HG02678 (cell line): ENCODE measurements around the gene HJV.
A peak's percentile ranks its signal among the peaks of the same experiment; 100 is the strongest.

Experiments used
- ATAC-seq: cut with Tn5 transposase; IDR thresholded peaks from one replicate; pipeline ENCODE4 v1.9.1; 2021; ENCODE audit warnings: mild to moderate bottlenecking, moderate library complexity; ENCODE audit not compliant: unreplicated experiment

HJV gene

GRCh38 chr1:145994391-145995120, 27.0 kb downstream of the HJV start:
- ATAC-seq, result no peak

- no peak for ATAC-seq
These were observed 27.7 kb downstream of the HJV start for GRCh38 chr1:145993618-145994390.

- ATAC-seq, result no peak
These were observed 28.4 kb downstream of the HJV start for GRCh38 chr1:145992958-145993617.

- no peak for ATAC-seq
These were observed 29.0 kb downstream of the HJV start for GRCh38 chr1:145992502-145992936.

GRCh38 chr1:145991735-145992412, 29.7 kb downstream of the HJV start:
- no peak for ATAC-seq

GRCh38 chr1:145990249-145990855, 31.2 kb downstream of the HJV start:
- no peak for ATAC-seq

GRCh38 chr1:145988773-145989172, 32.8 kb downstream of the HJV start:
- ATAC-seq, result no peak

- ATAC-seq, result no peak
These were observed 33.6 kb downstream of the HJV start for GRCh38 chr1:145987926-145988325.

GRCh38 chr1:145986551-145986950, 35.0 kb downstream of the HJV start:
- ATAC-seq, result no peak

- ATAC-seq, result no peak
These were observed 35.8 kb downstream of the HJV start for GRCh38 chr1:145985502-145986439.

GRCh38 chr1:145985129-145985501, 36.4 kb downstream of the HJV start:
- ATAC-seq, result no peak

GRCh38 chr1:145983960-145984830, 37.3 kb downstream of the HJV start:
- ATAC-seq, result no peak

GRCh38 chr1:145983206-145983675, 38.3 kb downstream of the HJV start:
- no peak for ATAC-seq

- ATAC-seq, result no peak
These were observed 39.4 kb downstream of the HJV start for GRCh38 chr1:145982010-145982723.

GRCh38 chr1:145980457-145980994, 41.0 kb downstream of the HJV start:
- ATAC-seq, result no peak

- peak; percentile 18 for ATAC-seq
These were observed 41.6 kb downstream of the HJV start for GRCh38 chr1:145979746-145980456.
